ENCODE results near the gene ARHGAP12.

ARHGAP12 gene

DNA sequence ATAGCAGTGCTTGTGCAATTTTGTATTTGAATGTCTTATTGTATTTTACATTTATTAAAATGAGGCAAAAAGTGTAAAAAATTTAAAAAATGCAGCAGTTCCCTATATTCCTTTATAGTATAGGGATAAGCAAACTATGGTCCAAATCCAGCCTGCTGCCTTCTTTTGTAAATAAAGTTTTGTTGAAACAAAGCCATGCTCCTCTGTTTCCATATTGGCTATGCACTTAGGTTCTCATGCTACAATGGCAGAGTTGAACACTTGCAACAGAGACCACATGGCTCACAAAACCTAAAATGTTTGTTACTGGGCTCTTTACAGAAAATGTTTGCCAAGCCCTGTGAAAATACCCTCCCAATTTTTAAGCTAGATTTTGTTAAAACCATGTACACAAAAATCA is 50.1 kb downstream of the ARHGAP12 start:
- no peaks in the 10 kb centered on the region for H3K27me3 ChIP-seq (ENCODE audit: insufficient read depth, low read length)
- no peaks in the 10 kb centered on the region for H3K36me3 ChIP-seq (ENCODE audit: insufficient read depth, low read length)
- H3K79me2 ChIP-seq (ENCODE audit: control insufficient read depth, insufficient read depth, low read length, unreplicated experiment): peaks cover 22% of the 10 kb centered on the region
- peaks cover 10% of the 10 kb centered on the region for H3K4me1 ChIP-seq (ENCODE audit: control insufficient read depth, insufficient read depth, low read length, unreplicated experiment)
- H2AFZ ChIP-seq (ENCODE audit: low read length, unreplicated experiment): no peak overlapping the region
- H3K27ac ChIP-seq (ENCODE audit: low read depth, low read length): no peak overlapping the region
- H3K4me3 ChIP-seq (ENCODE audit: low read depth, low read length): no peak overlapping the region

GRCh38 chr10:31876652-31877352 is 51.8 kb downstream of the ARHGAP12 start:
- Histone ChIP-seq H3K4me3 (ENCODE audit: low read depth, low read length) (no peak overlapping the region), H3K36me3 (ENCODE audit: insufficient read depth, low read length) (no peaks in the 10 kb centered on the region), H3K79me2 (ENCODE audit: control insufficient read depth, insufficient read depth, low read length, unreplicated experiment) (peaks cover 31% of the 10 kb centered on the region), H2AFZ (ENCODE audit: low read length, unreplicated experiment) (no peak overlapping the region), H3K4me1 (ENCODE audit: control insufficient read depth, insufficient read depth, low read length, unreplicated experiment) (peaks cover 10% of the 10 kb centered on the region), H3K27ac (ENCODE audit: low read depth, low read length) (no peak overlapping the region), H3K27me3 (ENCODE audit: insufficient read depth, low read length) (no peaks in the 10 kb centered on the region)

DNA sequence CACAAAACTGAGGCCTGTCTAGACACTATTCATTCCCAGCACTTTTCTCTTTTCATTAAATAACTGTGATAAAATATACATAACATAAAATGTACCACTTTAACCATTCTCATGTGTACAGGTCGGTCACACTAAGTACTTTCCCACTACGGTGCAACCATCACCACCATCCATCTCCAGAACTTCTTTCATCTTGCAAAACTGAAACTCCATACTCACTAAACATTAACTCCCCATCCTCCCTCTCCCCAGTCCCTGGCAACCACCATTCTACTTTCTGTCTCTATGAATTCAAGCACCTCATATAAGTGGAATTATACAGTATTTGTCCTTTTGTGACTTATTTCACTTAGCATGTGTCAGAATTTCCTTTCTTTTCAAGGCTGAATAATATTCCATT is 53.0 kb downstream of the ARHGAP12 start:
- H3K36me3 ChIP-seq (ENCODE audit: insufficient read depth, low read length): no peaks in the 10 kb centered on the region
- no peak overlapping the region for H3K4me3 ChIP-seq (ENCODE audit: low read depth, low read length)
- H2AFZ ChIP-seq (ENCODE audit: low read length, unreplicated experiment): no peak overlapping the region
- H3K27me3 ChIP-seq (ENCODE audit: insufficient read depth, low read length): no peaks in the 10 kb centered on the region
- H3K79me2 ChIP-seq (ENCODE audit: control insufficient read depth, insufficient read depth, low read length, unreplicated experiment): peaks cover 41% of the 10 kb centered on the region
- peaks cover 5% of the 10 kb centered on the region for H3K4me1 ChIP-seq (ENCODE audit: control insufficient read depth, insufficient read depth, low read length, unreplicated experiment)
- no peak overlapping the region for H3K27ac ChIP-seq (ENCODE audit: low read depth, low read length)

DNA sequence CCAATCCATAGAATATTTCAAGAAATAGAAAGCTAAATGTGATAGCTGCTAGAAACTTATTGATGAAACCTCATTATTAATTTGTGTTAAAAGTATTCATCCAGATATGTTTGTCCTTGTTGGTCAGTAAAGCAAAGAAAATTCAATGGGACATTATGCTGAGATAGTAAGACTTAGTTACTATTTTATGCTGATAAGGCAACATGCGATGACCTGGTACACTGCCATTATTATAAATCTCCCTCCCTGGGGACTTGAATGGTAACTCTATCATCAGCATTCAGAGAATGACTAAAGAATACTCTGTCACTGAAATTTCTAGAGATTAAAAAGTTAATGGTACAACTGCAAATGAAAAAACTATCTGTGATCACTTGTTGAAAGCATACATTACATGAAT is 54.9 kb downstream of the ARHGAP12 start:
- Histone ChIP-seq H3K36me3 (ENCODE audit: insufficient read depth, low read length) (no peaks in the 10 kb centered on the region), H3K4me3 (ENCODE audit: low read depth, low read length) (no peak overlapping the region), H3K27ac (ENCODE audit: low read depth, low read length) (no peak overlapping the region), H2AFZ (ENCODE audit: low read length, unreplicated experiment) (no peak overlapping the region), H3K4me1 (ENCODE audit: control insufficient read depth, insufficient read depth, low read length, unreplicated experiment) (peaks cover 3% of the 10 kb centered on the region), H3K79me2 (ENCODE audit: control insufficient read depth, insufficient read depth, low read length, unreplicated experiment) (peaks cover 44% of the 10 kb centered on the region), H3K27me3 (ENCODE audit: insufficient read depth, low read length) (no peaks in the 10 kb centered on the region)

- no peak overlapping the region for H2AFZ ChIP-seq (ENCODE audit: low read length, unreplicated experiment)
- no peak overlapping the region for H3K4me3 ChIP-seq (ENCODE audit: low read depth, low read length)
- H3K27me3 ChIP-seq (ENCODE audit: insufficient read depth, low read length): no peaks in the 10 kb centered on the region
- H3K79me2 ChIP-seq (ENCODE audit: control insufficient read depth, insufficient read depth, low read length, unreplicated experiment): peaks cover 43% of the 10 kb centered on the region
- peaks cover 9% of the 10 kb centered on the region for H3K4me1 ChIP-seq (ENCODE audit: control insufficient read depth, insufficient read depth, low read length, unreplicated experiment)
- H3K36me3 ChIP-seq (ENCODE audit: insufficient read depth, low read length): no peaks in the 10 kb centered on the region
- H3K27ac ChIP-seq (ENCODE audit: low read depth, low read length): no peak overlapping the region
Observed at GRCh38 chr10:31871266-31872065, 57.2 kb downstream of the ARHGAP12 start.

- Histone ChIP-seq H3K36me3 (ENCODE audit: insufficient read depth, low read length) (no peaks in the 10 kb centered on the region), H3K27ac (ENCODE audit: low read depth, low read length) (peak overlapping the region; percentile 49), H3K4me3 (ENCODE audit: low read depth, low read length) (no peak overlapping the region), H3K4me1 (ENCODE audit: control insufficient read depth, insufficient read depth, low read length, unreplicated experiment) (peaks cover 25% of the 10 kb centered on the region), H3K79me2 (ENCODE audit: control insufficient read depth, insufficient read depth, low read length, unreplicated experiment) (peaks cover 60% of the 10 kb centered on the region), H2AFZ (ENCODE audit: low read length, unreplicated experiment) (no peak overlapping the region), H3K27me3 (ENCODE audit: insufficient read depth, low read length) (no peaks in the 10 kb centered on the region)
Observed at GRCh38 chr10:31867646-31868045, 61.0 kb downstream of the ARHGAP12 start.

GRCh38 chr10:31866118-31866670 is 62.4 kb downstream of the ARHGAP12 start:
- H3K4me1 ChIP-seq (ENCODE audit: control insufficient read depth, insufficient read depth, low read length, unreplicated experiment): peaks cover 27% of the 10 kb centered on the region

GRCh38 chr10:31864834-31865518 is 63.7 kb downstream of the ARHGAP12 start:
- Histone ChIP-seq H2AFZ (ENCODE audit: low read length, unreplicated experiment) (peak overlapping the region; percentile 3), H3K79me2 (ENCODE audit: control insufficient read depth, insufficient read depth, low read length, unreplicated experiment) (peaks cover 48% of the 10 kb centered on the region), H3K4me3 (ENCODE audit: low read depth, low read length) (peak overlapping the region; percentile 67), H3K27me3 (ENCODE audit: insufficient read depth, low read length) (no peaks in the 10 kb centered on the region), H3K36me3 (ENCODE audit: insufficient read depth, low read length) (no peaks in the 10 kb centered on the region), H3K27ac (ENCODE audit: low read depth, low read length) (peak overlapping the region; percentile 35), H3K4me1 (ENCODE audit: control insufficient read depth, insufficient read depth, low read length, unreplicated experiment) (peaks cover 27% of the 10 kb centered on the region)

More at GRCh38 chr10:31866118-31866670, 62.4 kb downstream of the ARHGAP12 start:
- Histone ChIP-seq H3K36me3 (ENCODE audit: insufficient read depth, low read length) (no peaks in the 10 kb centered on the region), H3K79me2 (ENCODE audit: control insufficient read depth, insufficient read depth, low read length, unreplicated experiment) (peaks cover 53% of the 10 kb centered on the region), H3K4me3 (ENCODE audit: low read depth, low read length) (no peak overlapping the region), H2AFZ (ENCODE audit: low read length, unreplicated experiment) (no peak overlapping the region), H3K27ac (ENCODE audit: low read depth, low read length) (peak overlapping the region; percentile 3; the same call in 1 of the 2 replicates), H3K27me3 (ENCODE audit: insufficient read depth, low read length) (no peaks in the 10 kb centered on the region)

DNA sequence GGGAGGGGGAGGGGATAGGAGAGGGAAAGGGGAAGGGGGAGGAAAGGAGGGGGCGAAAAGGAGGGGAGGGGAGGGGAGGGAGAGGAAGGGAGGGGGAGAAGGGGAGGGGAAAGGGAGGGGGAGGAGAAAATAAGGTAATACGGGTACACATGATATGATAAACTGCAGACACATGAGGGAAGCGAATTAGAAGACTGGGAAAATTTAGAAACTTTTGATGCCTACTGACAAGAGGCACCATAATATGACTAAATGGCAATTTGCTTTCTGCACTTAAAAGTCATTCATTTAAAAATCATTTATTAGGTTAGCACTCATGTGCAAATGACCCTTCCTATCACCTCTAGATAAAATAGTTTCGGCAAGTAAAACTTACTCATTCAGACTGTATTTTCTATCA is 73.6 kb downstream of the ARHGAP12 start:
- H3K4me1 ChIP-seq (ENCODE audit: control insufficient read depth, insufficient read depth, low read length, unreplicated experiment): no peaks in the 10 kb centered on the region
- H3K27me3 ChIP-seq (ENCODE audit: insufficient read depth, low read length): no peaks in the 10 kb centered on the region
- H3K79me2 ChIP-seq (ENCODE audit: control insufficient read depth, insufficient read depth, low read length, unreplicated experiment): peaks cover 8% of the 10 kb centered on the region
- no peak overlapping the region for H3K27ac ChIP-seq (ENCODE audit: low read depth, low read length)
- no peak overlapping the region for H2AFZ ChIP-seq (ENCODE audit: low read length, unreplicated experiment)
- H3K4me3 ChIP-seq (ENCODE audit: low read depth, low read length): no peak overlapping the region
- peaks cover 12% of the 10 kb centered on the region for H3K36me3 ChIP-seq (ENCODE audit: insufficient read depth, low read length)

DNA sequence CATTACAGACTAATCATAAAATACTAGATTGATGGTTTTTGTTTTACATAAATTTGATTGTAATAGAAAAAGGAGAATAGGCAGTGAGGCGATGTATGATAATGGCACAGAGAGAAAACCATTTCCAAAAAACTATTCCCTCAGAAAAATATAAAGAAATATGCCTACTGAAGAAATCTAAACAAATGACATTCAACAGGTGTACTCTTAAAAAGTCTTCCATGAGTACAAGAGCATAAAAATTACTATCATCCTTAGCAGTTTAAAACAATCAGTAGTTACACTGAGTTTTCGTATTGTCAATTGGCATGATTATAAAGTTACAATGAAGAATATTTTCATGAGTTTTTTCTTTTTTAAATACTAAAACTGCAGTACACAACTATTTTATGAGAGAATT is 75.0 kb downstream of the ARHGAP12 start:
- no peak overlapping the region for H3K27ac ChIP-seq (ENCODE audit: low read depth, low read length)
- H3K36me3 ChIP-seq (ENCODE audit: insufficient read depth, low read length): peaks cover 8% of the 10 kb centered on the region
- H3K4me3 ChIP-seq (ENCODE audit: low read depth, low read length): no peak overlapping the region
- H3K4me1 ChIP-seq (ENCODE audit: control insufficient read depth, insufficient read depth, low read length, unreplicated experiment): no peaks in the 10 kb centered on the region
- H2AFZ ChIP-seq (ENCODE audit: low read length, unreplicated experiment): no peak overlapping the region
- peaks cover 8% of the 10 kb centered on the region for H3K79me2 ChIP-seq (ENCODE audit: control insufficient read depth, insufficient read depth, low read length, unreplicated experiment)
- no peaks in the 10 kb centered on the region for H3K27me3 ChIP-seq (ENCODE audit: insufficient read depth, low read length)
